HG02852 (cell line): Measurements from ENCODE around the gene SRSF8.
"Not testable (repeated sequence)": the region's sequence is repeated elsewhere in the genome, so short reads cannot be mapped to it uniquely, and the experiment has no call there.

Source experiments
- ATAC-seq: cut with Tn5 transposase; IDR thresholded peaks from one replicate; pipeline ENCODE4 v1.9.1; 2021; ENCODE audit warnings: mild to moderate bottlenecking, moderate library complexity; ENCODE audit not compliant: unreplicated experiment

The SRSF8 gene, protein sequence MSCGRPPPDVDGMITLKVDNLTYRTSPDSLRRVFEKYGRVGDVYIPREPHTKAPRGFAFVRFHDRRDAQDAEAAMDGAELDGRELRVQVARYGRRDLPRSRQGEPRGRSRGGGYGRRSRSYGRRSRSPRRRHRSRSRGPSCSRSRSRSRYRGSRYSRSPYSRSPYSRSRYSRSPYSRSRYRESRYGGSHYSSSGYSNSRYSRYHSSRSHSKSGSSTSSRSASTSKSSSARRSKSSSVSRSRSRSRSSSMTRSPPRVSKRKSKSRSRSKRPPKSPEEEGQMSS

DNA sequence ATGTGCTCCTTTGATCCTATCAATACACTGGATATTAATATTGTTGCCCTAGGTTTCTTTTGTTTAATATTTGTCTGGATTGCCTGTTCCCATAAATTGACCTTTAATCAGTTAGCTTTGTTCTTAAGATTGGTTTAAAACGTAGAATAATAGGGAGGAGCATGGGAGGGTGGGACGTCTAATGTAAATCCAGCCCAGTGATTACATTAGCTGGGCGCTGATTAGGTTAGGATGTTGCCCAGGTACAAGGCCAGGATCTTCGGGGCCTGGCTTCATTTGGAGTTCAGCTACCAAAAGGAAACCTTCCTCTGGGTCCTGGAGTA lies at the start of gene SRSF8:
Gene SRSF8, plus strand, starts transcription at position 204 of the 323 bp plus-strand sequence. CDS start 308 bp downstream, outside the sequence.
- peak; percentile 46 for ATAC-seq

DNA sequence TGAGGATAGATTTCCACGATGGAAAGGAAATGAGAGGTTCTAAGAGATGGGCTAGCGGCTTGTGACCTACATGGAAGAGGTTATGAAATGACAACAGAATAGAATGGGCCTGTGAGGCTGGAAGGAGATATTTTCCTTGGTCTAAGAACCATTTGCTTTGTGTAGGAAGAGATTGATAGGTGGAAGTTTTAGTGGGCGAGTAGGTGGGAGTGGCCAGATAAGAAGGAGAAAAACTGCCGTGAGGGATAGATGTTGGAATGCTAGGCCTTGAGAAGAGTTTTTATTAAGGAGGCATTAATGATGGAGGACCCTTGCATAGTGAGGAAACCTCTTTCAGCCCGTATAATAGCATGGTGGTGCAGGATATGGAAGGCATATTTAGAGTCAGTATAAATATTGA lies 45.3 kb upstream of the SRSF8 start:
- ATAC-seq = not testable (repeated sequence)

DNA sequence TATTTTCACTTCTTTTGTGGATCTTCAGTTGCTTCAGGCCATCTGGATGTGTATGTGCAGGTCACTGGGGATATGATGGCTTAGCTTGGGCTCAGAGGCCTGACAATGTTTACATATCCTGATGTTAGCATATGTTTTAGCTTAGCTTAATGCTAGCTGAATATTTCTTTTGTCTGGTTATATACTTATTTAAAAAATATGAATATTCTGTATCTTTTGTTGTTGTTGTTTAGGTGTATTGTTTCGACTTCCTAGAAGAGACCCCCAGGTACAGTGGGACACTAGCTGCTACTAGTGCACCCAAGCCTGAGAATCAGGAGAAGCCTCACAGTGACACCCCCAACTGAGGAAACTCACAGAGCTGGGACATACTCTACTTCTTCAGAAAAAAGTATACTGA lies 41.8 kb upstream of the SRSF8 start, which contains the start of gene KDM4E:
Gene KDM4E, plus strand, starts transcription at position 301 of the 400 bp plus-strand sequence. CDS start 300 bp downstream, outside the sequence.
- no peak for ATAC-seq

DNA sequence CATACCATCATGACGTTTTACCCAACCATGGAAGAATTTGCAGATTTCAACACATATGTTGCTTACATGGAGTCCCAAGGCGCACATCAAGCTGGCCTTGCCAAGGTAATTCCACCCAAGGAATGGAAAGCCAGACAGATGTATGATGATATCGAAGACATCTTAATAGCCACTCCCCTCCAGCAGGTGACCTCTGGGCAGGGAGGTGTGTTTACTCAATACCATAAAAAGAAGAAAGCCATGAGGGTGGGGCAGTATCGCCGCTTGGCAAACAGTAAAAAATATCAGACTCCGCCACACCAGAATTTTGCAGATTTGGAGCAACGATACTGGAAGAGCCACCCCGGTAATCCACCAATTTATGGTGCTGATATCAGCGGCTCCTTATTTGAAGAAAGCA lies 41.1 kb upstream of the SRSF8 start:
- ATAC-seq = not testable (repeated sequence)

DNA sequence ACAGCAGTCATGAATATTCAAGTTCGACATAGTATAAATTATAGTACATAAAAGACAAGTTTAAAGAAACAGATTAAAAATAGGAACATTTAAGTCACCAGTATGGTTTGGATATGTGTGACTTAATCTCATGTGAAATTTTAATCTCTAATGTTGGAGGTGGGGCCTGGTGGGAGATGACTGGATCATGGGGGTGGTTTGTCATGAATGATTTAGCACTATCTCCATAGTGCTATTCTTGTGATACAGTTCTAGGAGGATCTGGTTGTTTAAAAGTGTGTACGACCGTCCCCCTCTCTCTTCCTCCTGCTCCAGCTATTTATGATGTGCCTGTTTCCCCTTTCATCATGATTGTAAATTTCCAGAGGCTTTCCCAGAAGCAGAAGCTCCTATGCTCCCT lies 38.4 kb upstream of the SRSF8 start:
- ATAC-seq = no peak

DNA sequence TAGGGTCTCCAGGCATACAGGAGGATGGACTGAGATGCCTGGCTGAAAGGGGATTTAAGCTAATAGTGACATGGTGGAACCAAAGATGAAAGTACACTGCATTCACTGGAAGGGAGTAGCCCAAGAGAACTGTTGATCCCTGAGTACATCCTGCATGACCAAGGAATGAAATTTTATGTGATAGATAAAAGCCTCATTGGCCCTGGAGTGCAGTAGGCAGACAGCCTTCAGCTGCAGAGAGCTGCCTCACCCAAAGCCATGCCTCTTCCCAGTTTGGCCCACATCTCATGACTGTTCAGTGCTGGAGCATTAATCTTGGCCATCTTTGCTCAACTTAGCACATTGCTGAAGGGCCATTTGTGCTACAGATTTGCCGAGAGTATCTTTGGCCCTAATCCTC lies 33.7 kb upstream of the SRSF8 start:
- no peak for ATAC-seq

DNA sequence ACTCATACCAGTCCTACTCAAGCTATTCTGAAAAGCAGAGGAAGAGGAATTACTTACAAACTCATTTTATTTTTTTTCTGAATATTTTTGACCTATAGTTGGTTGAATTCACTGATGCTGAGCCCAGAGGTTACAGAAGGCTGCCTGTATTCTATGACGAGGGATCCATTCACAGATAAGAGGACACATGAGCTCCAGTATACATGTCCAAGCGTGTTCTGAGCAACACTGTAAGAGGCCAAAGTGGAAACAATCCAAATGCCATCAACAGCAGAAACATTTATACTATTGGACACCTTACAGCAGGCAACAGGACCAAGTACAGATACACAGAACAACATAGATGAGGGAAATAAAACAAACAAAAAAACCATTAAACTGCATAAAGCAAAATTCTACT lies 31.4 kb upstream of the SRSF8 start:
- no peak for ATAC-seq

DNA sequence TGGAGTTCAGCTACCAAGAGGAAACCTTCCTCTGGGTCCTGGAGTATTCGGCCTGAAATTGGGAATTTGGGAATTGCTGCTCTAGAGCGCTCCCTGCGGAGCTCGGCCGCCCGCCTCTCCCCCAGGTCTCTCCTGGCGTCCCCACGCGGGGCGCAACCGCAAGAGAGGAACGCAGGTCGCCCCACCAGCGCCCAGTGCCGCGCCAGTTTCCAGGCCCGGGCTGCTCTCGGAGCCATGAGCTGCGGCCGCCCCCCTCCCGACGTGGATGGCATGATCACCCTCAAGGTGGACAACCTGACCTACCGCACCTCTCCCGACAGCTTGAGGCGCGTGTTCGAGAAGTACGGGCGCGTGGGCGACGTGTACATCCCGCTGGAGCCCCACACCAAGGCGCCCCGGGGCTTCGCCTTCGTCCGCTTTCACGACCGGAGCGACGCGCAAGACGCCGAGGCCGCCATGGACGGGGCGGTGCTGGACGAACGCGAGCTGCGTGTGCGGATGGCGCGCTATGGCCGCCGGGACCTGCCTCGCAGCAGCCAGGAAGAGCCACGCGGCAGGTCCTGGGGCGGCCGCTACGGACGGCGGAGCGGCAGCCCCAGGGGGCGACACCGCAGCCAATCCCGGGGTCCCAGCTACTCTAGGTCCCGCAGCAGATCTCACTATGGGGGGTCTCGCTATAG lies 29.2 kb upstream of the SRSF8 start:
- ATAC-seq = not testable (repeated sequence)

DNA sequence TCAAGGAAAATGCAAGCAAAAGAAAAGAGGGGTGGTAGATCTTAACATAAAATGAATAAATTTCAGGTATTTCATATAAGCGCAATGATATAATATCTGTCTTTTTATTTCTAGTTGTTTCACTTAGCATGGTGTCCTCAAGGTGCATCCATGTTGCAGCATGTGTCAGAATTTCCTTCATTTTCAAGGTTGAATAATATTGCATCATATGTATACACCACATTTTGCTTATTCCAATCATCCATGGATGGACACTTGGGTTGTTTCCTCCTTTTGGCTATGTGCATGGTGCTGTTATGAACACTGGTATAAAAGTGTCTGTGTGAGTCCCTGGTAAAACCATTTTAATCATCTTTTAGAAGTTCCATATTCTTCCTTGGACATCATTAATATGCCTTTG lies 24.5 kb upstream of the SRSF8 start:
- no peak for ATAC-seq

DNA sequence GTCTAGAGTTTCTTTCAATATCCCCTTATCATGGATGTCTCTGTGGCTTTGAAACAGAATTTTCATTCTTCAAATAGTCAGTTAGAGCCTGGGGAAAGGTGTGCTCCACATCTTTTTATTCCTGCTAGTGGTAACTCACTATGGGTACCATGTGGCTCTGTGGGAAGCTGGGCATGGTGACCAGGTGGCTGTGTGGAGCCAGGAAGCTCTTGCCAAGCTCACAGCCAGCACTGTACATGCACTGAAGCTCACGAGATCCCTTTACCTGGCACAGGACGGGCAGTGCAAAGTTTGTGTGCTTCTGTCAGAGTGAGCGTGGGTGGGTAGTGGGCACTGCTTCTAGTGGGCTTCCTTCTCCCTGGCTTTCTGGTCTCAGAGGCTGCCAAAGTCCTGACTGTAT lies 23.8 kb upstream of the SRSF8 start:
- ATAC-seq = no peak

DNA sequence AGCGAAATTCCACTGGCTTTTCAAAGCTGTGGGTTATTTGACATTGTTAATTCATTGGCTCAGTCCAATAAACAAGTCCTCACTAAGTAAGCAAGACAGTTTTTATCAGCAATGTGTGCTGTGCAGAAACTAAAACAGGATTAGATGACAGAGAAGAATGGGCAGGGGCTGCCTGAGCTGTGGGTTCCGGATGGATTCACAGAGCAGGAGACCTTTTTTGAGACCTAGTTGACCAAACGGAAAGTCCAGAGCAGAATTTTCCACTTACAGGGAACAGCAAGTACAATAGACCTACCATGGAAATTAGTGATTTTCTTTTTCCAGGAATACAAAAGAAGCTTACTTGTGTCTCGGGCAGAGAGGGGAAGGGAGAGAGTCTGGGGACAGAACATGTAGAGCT lies 22.7 kb upstream of the SRSF8 start:
- no peak for ATAC-seq

DNA sequence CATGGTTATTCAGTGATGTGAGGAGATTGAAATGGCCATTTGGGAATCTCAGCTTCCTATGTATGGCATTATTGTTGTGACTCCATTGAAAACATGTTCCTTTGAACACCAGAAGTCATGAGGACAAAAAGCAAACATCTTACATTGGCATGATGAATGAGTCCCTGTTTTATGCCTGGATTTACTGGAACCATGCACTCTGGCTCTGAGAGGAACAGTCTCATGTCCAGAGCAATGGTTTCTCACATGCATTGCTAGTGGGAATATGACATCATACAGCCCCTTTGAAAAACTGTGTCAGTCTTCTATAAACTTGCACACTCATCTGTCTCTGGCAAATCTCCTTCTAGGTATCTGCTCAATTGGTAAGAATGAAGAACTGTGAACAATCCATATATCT lies 20.9 kb upstream of the SRSF8 start:
- ATAC-seq = no peak

DNA sequence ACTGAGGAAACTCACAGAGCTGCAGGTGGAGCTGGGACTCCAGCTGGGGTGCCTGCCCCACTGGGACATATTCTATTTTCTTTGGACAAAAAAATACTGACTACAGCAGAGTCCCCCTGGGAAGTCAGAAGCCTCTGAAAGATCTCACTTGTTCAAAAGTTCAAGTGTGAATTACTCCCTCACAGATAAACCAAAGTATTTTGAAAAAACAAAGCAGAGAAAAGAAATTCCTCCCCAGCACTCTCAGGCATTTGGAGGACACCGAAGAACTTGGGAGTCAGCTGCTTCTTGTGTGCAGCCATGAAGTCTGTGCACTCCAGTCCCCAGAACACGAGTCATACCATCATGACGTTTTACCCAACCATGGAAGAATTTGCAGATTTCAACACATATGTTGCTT lies 17.6 kb upstream of the SRSF8 start, which contains the start of gene KDM4F:
Gene KDM4F, plus strand, starts transcription at position 301 of the 400 bp plus-strand sequence.
- not testable (repeated sequence) for ATAC-seq

DNA sequence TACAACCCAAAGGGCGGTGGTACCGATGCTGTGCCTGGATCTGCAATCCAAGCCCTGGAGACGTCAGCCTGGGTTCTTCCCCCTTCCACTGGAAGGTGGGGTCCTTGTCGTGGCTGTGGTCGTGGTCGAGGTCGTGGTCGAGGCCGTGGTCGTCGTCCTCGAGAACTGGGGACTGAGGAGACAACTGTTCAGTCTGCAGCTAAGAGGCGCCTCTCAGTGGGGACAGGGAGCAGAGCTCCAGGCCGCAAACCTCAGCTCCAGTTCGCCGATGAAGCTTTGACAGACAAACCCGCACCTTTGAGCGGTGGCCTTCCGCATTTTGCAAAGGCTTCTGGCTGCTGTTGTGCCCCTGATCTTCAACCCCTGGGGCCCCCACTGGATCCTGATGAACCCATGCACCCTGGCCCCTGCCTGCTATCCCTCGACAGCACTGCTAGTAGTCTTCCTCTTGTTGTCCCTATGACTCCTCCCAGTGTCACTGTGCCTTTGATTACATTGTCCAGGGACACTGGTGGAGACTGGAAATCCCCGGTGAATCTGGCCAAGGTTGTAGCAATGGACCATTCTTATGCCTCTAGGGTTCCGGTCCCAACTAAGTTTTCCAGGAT lies 16.0 kb upstream of the SRSF8 start:
- ATAC-seq = no peak

DNA sequence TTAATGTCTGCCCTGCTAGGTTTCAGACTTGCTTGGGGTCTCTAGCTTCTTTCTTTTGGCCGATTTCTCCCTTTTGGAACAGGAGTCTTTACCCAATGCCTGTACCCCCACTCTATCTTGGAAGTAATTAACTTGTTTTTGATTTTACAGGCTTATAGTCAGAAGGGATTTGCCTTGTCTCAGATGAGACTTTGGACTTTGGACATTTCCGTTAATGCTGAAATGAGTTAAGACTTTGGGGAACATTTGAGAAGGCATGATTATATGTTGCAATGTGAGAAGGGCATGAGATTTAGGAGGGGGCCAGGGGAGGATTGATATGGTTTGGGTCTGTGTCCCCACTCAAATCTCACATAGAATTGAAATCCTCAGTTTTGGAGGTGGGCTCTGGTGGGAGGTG lies 12.4 kb upstream of the SRSF8 start:
- ATAC-seq = no peak

DNA sequence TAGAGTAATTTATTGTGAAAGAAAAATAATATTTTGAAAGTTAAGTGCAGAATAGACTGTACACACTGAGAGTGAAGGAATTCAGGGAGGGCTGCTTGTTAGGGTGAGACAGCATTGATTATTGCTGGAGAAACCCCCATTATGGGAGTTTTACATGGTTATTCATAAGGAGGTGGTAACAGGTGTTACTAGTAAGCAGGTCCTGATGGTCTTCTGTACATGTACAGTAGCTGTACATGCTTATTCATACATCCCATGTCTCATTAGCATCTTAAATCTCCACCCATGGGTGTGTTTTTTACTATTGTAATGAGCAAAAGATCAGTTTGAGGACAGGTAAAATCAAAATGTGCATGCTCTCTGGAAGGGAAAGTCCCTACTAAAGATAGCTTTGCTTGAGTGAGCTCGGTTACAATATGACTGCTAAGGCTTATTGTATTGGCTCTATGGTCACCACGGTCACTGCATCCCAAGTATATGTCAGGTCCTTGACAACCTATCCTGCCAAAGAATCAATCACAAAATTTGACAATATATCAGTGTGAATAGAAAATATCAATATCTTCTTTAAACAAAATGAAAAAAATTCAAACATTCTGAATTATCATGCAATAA lies 11.3 kb upstream of the SRSF8 start:
- ATAC-seq = peak; percentile 99

DNA sequence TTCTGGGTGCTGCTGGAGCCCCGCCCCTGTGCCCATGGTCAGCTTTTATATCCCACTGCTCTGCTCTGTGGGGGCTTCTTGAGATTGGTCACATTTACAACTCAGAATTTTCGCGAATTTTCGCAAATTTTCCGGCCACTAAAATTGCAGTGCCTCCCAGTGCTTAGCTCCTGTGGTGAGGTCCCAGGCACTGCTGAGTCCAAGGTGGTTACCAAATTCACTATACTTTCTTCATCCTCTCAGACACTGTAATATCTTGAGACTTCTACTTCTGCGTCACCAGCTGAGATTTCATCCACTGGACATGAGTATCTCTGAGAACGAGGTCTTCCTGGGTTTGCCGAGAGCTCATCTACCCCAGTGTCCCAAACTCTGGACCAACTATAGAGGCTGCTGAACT lies 8.8 kb upstream of the SRSF8 start:
- no peak for ATAC-seq

DNA sequence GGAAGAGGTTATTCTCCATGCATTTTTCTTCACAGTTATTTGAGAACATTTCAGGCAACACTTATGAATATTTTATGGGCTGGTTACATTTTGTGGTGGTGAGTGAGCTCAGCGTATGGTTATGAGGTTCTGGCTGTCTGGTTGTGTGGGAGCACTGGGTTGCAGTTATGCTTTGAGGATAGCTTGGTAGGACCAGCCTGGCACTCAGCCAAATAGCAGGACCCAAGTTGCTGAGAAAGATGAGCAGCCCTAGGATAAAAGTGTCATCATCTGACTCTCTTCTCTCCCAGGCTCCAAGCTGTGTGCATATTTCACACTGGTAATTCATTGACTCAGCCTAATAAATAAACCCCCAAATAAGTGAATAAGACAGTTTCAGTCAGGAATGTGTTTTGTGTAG lies 8.1 kb upstream of the SRSF8 start:
- no peak for ATAC-seq

DNA sequence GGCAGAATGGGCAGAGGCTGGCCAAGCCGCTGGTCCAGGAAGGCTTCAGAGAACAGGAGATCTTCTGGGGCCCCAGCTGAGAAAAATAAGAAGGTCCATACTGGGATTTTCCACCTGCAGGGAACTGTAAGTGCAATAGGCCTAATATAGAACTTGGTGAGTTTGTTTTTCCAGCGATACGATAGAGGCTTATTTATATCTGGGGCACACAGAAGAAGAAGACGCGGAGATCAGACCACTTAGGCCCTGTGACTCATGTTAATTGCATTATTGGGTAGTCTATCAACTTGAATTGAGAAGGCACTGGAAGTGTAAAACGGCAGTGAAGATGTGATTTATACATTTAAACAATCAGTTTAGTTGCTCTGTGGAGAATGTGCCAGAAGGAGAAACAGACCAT lies 7.7 kb upstream of the SRSF8 start:
- ATAC-seq = no peak

DNA sequence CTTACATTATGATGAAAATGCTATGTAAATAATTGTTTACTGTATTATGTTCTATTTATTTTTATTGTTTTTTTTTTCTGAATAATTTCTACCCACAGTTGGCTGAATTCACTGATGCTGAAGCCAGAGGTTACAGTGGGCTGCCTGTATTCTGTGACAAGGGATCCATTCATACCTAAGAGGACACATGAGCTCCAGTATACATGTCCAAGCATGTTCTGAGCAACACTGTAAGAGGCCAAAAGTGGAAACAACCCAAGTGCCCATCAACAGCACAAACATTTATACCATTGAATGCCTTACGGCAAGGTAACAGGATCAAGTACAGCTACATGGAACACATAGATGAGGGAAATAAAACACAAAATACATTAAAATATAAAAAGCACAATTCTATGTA lies 1.4 kb upstream of the SRSF8 start:
- no peak for ATAC-seq

DNA sequence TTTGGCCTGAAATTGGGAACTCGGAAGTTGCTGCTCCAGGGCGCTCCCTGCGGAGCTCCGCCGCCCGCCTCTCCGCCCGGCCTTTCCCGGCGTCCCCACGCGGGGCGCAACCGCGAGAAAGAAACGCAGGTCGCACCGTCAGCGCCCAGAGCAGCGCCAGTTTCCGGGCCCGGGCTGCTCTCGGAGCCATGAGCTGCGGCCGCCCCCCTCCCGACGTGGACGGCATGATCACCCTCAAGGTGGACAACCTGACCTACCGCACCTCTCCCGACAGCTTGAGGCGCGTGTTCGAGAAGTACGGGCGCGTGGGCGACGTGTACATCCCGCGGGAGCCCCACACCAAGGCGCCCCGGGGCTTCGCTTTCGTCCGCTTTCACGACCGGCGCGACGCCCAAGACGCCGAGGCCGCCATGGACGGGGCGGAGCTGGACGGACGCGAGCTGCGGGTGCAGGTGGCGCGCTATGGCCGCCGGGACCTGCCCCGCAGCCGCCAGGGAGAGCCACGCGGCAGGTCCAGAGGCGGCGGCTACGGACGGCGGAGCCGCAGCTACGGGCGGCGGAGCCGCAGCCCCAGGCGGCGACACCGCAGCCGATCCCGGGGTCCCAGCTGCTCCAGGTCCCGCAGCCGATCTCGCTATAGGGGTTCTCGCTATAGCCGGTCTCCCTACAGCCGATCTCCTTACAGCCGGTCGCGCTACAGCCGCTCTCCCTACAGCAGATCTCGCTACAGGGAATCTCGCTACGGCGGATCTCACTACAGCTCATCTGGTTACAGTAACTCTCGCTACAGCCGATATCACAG lies 521 bp downstream of the SRSF8 start:
- ATAC-seq = peak; percentile 67
